ENCODE results near the gene MRPS34.

Gene MRPS34

DNA sequence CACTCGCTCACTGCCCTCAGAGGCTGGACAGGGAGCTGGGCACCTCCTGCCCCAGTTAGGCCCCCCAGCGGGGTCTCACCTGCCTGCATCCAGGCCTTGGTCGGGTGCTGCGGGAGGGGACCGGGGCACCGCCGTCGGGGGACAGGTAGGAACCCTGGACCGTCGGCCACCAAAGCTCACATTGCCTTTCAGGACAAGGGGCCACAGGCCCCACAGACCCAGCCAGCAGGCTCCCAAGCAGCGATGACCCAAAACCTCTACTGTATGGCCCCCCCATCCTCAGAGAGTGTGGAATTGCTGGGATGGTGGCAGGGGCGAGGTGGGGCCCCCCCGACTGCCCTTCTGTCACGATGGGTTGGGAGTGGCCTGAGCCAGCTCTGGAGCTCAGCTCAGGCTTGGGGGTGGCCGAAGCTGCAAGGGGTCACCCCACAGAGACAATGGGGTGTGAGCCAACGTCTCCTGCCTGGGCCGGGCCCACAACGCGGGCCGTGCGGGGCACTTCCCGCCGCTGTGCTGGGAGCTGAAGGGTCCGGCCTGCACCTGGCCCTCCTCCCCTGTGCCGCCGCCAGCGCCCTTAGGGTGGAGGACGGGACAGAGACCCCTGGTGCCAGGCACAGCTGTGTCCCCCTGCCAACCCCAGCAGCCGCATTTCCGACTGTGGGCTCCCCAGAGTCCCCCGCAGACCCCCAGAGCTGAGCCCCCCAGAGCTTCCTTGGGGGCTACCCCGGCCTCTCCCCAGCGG, 20.1 kb upstream of the MRPS34 start:
- Histone ChIP-seq H3K9me2 (ENCODE audit: low read depth, low read length) (no peaks in the 10 kb centered on the region), H3K4me2 (ENCODE audit: low read length) (no peak overlapping the region), H3K4me3 (ENCODE audit: low read depth, low read length, poor library complexity, severe bottlenecking) (no peak overlapping the region), H3K79me2 (ENCODE audit: insufficient read depth, low read length) (no peaks in the 10 kb centered on the region), H3K36me3 (ENCODE audit: insufficient read depth, low read length) (peaks cover 15% of the 10 kb centered on the region), H4K20me1 (ENCODE audit: insufficient read depth, low read length) (no peaks in the 10 kb centered on the region), H3K27ac (ENCODE audit: low read depth, low read length, poor library complexity, severe bottlenecking) (no peak overlapping the region), H3K4me1 (ENCODE audit: insufficient read depth, low read length, severe bottlenecking) (no peaks in the 10 kb centered on the region), H3K9me3 (ENCODE audit: low read length) (peaks cover 2% of the 10 kb centered on the region; the same call in 1 of the 2 replicates), H3K9ac (ENCODE audit: low read length) (no peak overlapping the region), H2AFZ (ENCODE audit: low read length) (no peak overlapping the region), H3F3A (ENCODE audit: insufficient read depth, low read length) (no peaks in the 10 kb centered on the region), H3K27me3 (ENCODE audit: insufficient read depth, low read length) (no peaks in the 10 kb centered on the region)
- TF ChIP-seq EZH2 (IDR thresholded peaks at IDR 0.05; ENCODE audit: borderline replicate concordance, low read length), result no peak
- TF ChIP-seq, protein P1, sequence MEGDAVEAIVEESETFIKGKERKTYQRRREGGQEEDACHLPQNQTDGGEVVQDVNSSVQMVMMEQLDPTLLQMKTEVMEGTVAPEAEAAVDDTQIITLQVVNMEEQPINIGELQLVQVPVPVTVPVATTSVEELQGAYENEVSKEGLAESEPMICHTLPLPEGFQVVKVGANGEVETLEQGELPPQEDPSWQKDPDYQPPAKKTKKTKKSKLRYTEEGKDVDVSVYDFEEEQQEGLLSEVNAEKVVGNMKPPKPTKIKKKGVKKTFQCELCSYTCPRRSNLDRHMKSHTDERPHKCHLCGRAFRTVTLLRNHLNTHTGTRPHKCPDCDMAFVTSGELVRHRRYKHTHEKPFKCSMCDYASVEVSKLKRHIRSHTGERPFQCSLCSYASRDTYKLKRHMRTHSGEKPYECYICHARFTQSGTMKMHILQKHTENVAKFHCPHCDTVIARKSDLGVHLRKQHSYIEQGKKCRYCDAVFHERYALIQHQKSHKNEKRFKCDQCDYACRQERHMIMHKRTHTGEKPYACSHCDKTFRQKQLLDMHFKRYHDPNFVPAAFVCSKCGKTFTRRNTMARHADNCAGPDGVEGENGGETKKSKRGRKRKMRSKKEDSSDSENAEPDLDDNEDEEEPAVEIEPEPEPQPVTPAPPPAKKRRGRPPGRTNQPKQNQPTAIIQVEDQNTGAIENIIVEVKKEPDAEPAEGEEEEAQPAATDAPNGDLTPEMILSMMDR (IDR thresholded peaks at IDR 0.05; ENCODE audit: low read length), result no peak

DNA sequence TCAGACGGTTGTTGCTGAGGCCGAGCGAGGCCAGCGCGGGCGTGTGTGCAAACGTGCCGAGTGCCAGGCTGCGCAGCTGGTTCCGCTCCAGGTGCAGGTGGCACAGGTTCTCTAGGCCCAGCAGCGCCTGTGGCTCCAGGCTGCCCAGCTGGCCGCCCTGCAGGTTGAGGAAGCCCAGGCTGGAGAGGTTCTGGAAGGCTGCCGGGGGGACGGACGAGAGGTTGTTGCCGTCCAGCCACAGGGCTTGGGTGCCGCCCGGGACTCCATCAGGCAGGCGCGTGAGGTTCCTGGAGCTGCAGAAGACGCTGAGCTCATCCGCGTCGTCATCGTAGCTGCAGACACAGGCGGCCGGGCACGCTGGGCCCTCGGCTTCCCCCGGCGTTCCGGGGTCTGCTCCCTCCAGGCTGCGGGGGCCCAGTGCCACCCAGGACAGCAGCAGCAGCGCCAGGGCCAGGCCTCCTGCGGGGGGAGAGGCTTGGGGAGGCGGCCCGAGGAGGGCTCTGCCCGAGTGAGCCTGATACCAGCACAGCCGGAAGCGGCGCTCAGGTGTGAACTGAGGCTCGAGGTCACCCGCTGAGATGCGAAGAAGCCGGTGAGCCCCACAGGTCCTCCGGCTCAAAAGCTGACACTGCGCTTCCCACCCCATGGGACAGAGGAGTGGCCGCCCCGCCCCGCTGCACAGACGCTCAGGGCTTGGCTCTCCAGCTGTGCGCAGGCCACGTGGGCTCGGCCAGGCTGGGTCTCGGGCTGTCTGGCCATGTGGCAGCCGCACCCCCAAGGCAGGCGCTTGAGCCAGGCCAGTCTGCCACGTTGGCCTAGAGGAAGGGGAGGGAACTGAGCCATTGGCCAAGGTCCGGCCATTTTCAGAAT, 19.2 kb upstream of the MRPS34 start:
- Histone ChIP-seq H3K36me3 (ENCODE audit: insufficient read depth, low read length) (peaks cover 19% of the 10 kb centered on the region), H3K9me3 (ENCODE audit: low read length) (no peaks in the 10 kb centered on the region), H3K9ac (ENCODE audit: low read length) (no peak overlapping the region), H3K9me2 (ENCODE audit: low read depth, low read length) (no peaks in the 10 kb centered on the region), H3K4me3 (ENCODE audit: low read depth, low read length, poor library complexity, severe bottlenecking) (no peak overlapping the region), H3K27me3 (ENCODE audit: insufficient read depth, low read length) (no peaks in the 10 kb centered on the region), H3F3A (ENCODE audit: insufficient read depth, low read length) (no peaks in the 10 kb centered on the region), H4K20me1 (ENCODE audit: insufficient read depth, low read length) (no peaks in the 10 kb centered on the region), H3K4me2 (ENCODE audit: low read length) (no peak overlapping the region), H3K27ac (ENCODE audit: low read depth, low read length, poor library complexity, severe bottlenecking) (no peak overlapping the region), H2AFZ (ENCODE audit: low read length) (no peak overlapping the region), H3K79me2 (ENCODE audit: insufficient read depth, low read length) (no peaks in the 10 kb centered on the region), H3K4me1 (ENCODE audit: insufficient read depth, low read length, severe bottlenecking) (no peaks in the 10 kb centered on the region)
- TF ChIP-seq EZH2 (IDR thresholded peaks at IDR 0.05; ENCODE audit: borderline replicate concordance, low read length), result no peak
- TF ChIP-seq, protein P1 (IDR thresholded peaks at IDR 0.05; ENCODE audit: low read length), result no peak

DNA sequence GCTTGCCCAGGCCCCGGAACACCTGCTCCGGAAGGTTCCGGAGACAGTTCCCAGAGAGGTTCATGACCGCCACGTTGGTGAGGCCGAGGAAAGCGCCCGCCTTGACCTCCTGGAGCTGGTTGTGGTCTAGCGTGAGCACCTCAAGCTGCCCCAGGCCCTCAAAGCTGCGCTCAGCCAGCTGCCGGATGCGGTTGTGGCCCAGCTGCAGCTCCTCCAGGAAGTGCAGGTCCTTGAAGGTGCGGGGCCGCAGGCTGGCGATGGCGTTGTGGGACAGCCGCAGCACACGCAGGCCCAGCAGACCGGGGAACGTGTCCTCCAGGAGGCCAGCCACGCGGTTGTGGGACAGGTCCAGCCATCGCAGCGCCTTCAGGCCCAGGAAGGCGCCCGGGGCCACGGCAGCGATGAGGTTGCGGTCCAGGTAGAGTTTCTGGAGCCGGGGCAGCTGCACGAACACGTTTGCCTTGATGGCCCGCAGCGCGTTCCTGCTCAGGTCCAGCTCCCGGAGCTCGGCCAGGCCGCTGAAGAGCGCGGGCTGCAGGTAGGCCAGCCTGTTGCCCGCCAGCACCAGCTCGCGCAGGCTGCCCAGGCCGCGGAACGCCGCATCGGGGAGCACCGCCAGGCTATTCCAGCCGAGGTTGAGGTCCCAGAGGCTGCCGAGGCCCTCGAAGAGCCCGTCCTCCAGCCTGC, 18.5 kb upstream of the MRPS34 start:
- peaks cover 26% of the 10 kb centered on the region for H3K36me3 ChIP-seq (ENCODE audit: insufficient read depth, low read length)
- H3K9me2 ChIP-seq (ENCODE audit: low read depth, low read length), result no peaks in the 10 kb centered on the region
- no peak overlapping the region for H3K27ac ChIP-seq (ENCODE audit: low read depth, low read length, poor library complexity, severe bottlenecking)

More for the DNA sequence above, 18.5 kb upstream of the MRPS34 start:
- Histone ChIP-seq H3K9ac (ENCODE audit: low read length) (no peak overlapping the region), H4K20me1 (ENCODE audit: insufficient read depth, low read length) (no peaks in the 10 kb centered on the region), H2AFZ (ENCODE audit: low read length) (no peak overlapping the region), H3F3A (ENCODE audit: insufficient read depth, low read length) (no peaks in the 10 kb centered on the region), H3K4me2 (ENCODE audit: low read length) (no peak overlapping the region), H3K4me1 (ENCODE audit: insufficient read depth, low read length, severe bottlenecking) (no peaks in the 10 kb centered on the region), H3K4me3 (ENCODE audit: low read depth, low read length, poor library complexity, severe bottlenecking) (no peak overlapping the region), H3K9me3 (ENCODE audit: low read length) (no peaks in the 10 kb centered on the region), H3K79me2 (ENCODE audit: insufficient read depth, low read length) (no peaks in the 10 kb centered on the region), H3K27me3 (ENCODE audit: insufficient read depth, low read length) (no peaks in the 10 kb centered on the region)
- TF ChIP-seq, protein P1 (IDR thresholded peaks at IDR 0.05; ENCODE audit: low read length), result no peak
- TF ChIP-seq EZH2 (IDR thresholded peaks at IDR 0.05; ENCODE audit: borderline replicate concordance, low read length), result no peak

Data from OCI-LY1 (cell line).